Suprapubic skin (tissue), 4 donors: Measurements from ENCODE around the gene NR3C1. TPM values are rescaled to one million over a fixed set of nuclear protein-coding genes. Genes with fewer than 3 reads are reported as not detected.

ENCODE experiments used
- DNase-seq, 2 donors: peaks; one replicate each; pipeline ENCODE4 v3.0.0-alpha.2; 2019; ENCODE audit warnings: low spot score in 2 of 2
- H3K27ac ChIP-seq: fragments of 200-600 bp; sonication (generic); one replicate; pipeline ENCODE4 v1.5.1; 2019
- H3K27me3 ChIP-seq: fragments of 200-600 bp; sonication (generic); one replicate; pipeline ENCODE4 v1.5.1; 2019
- H3K36me3 ChIP-seq: fragments of 200-600 bp; sonication (generic); one replicate; pipeline ENCODE4 v1.5.1; 2019
- H3K4me1 ChIP-seq: fragments of 200-600 bp; sonication (generic); one replicate; pipeline ENCODE4 v1.5.1; 2019
- H3K4me3 ChIP-seq: fragments of 200-600 bp; sonication (generic); one replicate; pipeline ENCODE4 v1.5.1; 2019; ENCODE audit warnings: mild to moderate bottlenecking
- H3K9me3 ChIP-seq: fragments of 200-600 bp; sonication (generic); one replicate; pipeline ENCODE4 v1.5.1; 2019
- EP300 ChIP-seq: sonication (generic); formaldehyde crosslinking; IDR thresholded peaks from one replicate; pipeline ENCODE4 v1.6.1; 2017; ENCODE audit warnings: antibody characterized with exemption
- POLR2A ChIP-seq, 2 donors: fragments of 450-650 bp; IDR thresholded peaks; one replicate each; pipeline ENCODE4 v1.6.1; 2017; ENCODE audit warnings: antibody characterized with exemption in 2 of 2, mild to moderate bottlenecking in 2 of 2, moderate library complexity in 2 of 2
- POLR2AphosphoS5 ChIP-seq, 3 donors: sonication (generic); formaldehyde crosslinking; IDR thresholded peaks; one replicate each; pipeline ENCODE4 v1.6.1; 2017; ENCODE audit warnings: antibody characterized with exemption in 3 of 3
- WGBS: methylation state at CpG from one replicate; pipeline ENCODE4 v1.1.5; 2018; 5-methylcytosine and 5-hydroxymethylcytosine counted together
- total RNA-seq, 4 donors: library from RNA; depleted of rRNA; stranded (reverse); fragments of >200 nt; gene quantifications; one replicate each; pipeline ENCODE4 v1.1.0, GENCODE V29; 2016
- TF ChIP-seq, protein P1 (sequence below), 2 donors: fragments of 200-600 bp in 1 of 2; fragments of 450-650 bp in 1 of 2; sonication (generic) in 1 of 2; IDR thresholded peaks; one replicate each; pipeline ENCODE4 v1.5.1; 2016 to 2019; ENCODE audit warnings: antibody characterized with exemption in 2 of 2, mild to moderate bottlenecking in 1 of 2, moderate library complexity in 1 of 2

The NR3C1 gene
- total RNA-seq, 4 donors from 2014 or later = 50.4 to 68.8 (median 56.5) TPM

DNA sequence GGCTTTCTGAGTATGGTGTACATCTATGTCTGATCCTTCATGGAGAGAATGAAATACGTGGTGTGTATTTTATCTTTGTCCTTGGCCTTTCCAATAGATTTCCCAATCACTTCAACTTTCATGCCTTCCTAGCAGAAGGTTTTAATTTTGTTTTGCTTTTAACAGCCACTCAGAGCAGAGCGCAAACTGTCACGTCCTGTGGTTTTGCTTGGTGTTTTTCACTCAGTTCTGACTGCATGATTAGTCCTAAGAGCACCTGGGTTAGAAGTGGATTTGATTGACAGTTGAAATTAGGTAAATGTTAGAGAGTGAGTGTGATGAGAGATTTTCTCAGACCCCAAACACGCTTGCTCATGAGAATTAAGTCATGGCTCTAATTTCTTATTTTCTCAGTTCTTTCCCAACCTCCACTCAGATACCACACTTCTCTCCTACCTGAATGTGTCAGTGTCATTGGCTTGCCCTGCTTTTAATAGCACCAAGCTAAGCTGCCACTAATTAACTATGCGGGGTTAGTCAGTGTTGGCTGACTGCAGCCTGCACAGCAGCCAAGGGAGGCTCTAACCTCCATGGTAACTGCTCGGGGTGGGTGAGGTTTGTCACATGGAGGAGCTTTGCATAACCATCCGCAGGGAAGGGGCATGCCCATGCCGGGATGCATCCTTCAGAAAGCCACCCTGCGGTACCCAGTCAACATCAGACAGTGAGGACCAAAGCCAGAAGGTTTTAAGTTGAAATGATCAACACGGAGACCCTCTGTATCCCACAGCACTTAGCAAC lies 173.4 kb downstream of the NR3C1 start:
- Histone ChIP-seq H3K27ac (peak overlapping the region; percentile 43), H3K27me3 (no peaks in the 10 kb centered on the region), H3K4me1 (peaks cover 38% of the 10 kb centered on the region), H3K36me3 (no peaks in the 10 kb centered on the region), H3K9me3 (no peaks in the 10 kb centered on the region), H3K4me3 (no peak overlapping the region)
- peak in 1 of 2 donors; percentile 73 for DNase-seq
- TF ChIP-seq, protein P1, sequence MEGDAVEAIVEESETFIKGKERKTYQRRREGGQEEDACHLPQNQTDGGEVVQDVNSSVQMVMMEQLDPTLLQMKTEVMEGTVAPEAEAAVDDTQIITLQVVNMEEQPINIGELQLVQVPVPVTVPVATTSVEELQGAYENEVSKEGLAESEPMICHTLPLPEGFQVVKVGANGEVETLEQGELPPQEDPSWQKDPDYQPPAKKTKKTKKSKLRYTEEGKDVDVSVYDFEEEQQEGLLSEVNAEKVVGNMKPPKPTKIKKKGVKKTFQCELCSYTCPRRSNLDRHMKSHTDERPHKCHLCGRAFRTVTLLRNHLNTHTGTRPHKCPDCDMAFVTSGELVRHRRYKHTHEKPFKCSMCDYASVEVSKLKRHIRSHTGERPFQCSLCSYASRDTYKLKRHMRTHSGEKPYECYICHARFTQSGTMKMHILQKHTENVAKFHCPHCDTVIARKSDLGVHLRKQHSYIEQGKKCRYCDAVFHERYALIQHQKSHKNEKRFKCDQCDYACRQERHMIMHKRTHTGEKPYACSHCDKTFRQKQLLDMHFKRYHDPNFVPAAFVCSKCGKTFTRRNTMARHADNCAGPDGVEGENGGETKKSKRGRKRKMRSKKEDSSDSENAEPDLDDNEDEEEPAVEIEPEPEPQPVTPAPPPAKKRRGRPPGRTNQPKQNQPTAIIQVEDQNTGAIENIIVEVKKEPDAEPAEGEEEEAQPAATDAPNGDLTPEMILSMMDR (IDR thresholded peaks at IDR 0.05) = no peak
- TF ChIP-seq EP300 = no peak
- peak in 2 of 3 donors; percentile 8 to 46 for TF ChIP-seq POLR2AphosphoS5 (IDR thresholded peaks at IDR 0.05)
- WGBS = 35% methylated on average over 10 of the region's 10 CpGs

DNA sequence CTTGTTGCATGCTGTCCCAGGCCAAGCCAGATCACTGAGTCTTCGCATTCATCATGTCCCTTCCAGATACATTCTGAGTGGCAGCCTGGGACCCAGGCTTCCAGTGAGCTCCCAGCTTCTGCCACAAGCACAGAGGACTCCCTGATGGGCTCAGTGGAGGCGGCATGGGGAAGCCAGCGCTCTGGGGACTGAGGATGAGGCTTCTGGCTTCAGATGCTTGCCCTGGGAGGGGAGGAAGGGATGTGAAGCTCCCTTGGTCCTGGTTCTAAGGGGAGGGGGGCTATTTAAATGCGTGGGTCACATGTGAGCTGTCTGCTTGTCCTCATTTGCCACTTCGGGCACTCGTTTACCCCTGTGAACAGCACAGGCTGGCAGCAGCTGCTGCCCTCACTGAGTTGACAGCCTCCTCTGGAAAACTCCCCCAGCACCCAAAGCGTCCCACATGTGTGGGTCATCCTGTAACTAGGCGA lies 174.0 kb downstream of the NR3C1 start:
- 56% methylated on average over 8 of the region's 8 CpGs for WGBS
- DNase-seq = no peak
- H3K27ac ChIP-seq = peak overlapping the region; percentile 43
- no peaks in the 10 kb centered on the region for H3K36me3 ChIP-seq
- no peaks in the 10 kb centered on the region for H3K27me3 ChIP-seq
- H3K4me1 ChIP-seq = peaks cover 31% of the 10 kb centered on the region
- no peaks in the 10 kb centered on the region for H3K9me3 ChIP-seq
- H3K4me3 ChIP-seq = no peak overlapping the region
- no peak for TF ChIP-seq POLR2A (IDR thresholded peaks at IDR 0.05)

- H3K27ac ChIP-seq = no peak overlapping the region
- no peak overlapping the region for H3K4me3 ChIP-seq
- no peaks in the 10 kb centered on the region for H3K27me3 ChIP-seq
- WGBS = 90% methylated on average over 8 of the region's 8 CpGs
- H3K4me1 ChIP-seq = peaks cover 25% of the 10 kb centered on the region
- H3K9me3 ChIP-seq = no peaks in the 10 kb centered on the region
- DNase-seq = no peak
- no peak for TF ChIP-seq POLR2AphosphoS5 (IDR thresholded peaks at IDR 0.05)
- TF ChIP-seq POLR2A (IDR thresholded peaks at IDR 0.05) = no peak
- no peak for TF ChIP-seq EP300
- TF ChIP-seq, protein P1 (IDR thresholded peaks at IDR 0.05) = no peak
- H3K36me3 ChIP-seq = no peaks in the 10 kb centered on the region
Observed at GRCh38 chr5:143228597-143229293, 174.7 kb downstream of the NR3C1 start.
